Measurements from ENCODE around the gene POLR3A. TPM values are rescaled to one million over a fixed set of nuclear protein-coding genes. Genes with fewer than 3 reads are reported as not detected.

Gene POLR3A
- total and polyA plus RNA-seq, 2 of the 13 experiments (the other 11 are each of a cell fraction or from before 2014, with no cell fraction given), result 13.6 to 19.2 TPM

DNA sequence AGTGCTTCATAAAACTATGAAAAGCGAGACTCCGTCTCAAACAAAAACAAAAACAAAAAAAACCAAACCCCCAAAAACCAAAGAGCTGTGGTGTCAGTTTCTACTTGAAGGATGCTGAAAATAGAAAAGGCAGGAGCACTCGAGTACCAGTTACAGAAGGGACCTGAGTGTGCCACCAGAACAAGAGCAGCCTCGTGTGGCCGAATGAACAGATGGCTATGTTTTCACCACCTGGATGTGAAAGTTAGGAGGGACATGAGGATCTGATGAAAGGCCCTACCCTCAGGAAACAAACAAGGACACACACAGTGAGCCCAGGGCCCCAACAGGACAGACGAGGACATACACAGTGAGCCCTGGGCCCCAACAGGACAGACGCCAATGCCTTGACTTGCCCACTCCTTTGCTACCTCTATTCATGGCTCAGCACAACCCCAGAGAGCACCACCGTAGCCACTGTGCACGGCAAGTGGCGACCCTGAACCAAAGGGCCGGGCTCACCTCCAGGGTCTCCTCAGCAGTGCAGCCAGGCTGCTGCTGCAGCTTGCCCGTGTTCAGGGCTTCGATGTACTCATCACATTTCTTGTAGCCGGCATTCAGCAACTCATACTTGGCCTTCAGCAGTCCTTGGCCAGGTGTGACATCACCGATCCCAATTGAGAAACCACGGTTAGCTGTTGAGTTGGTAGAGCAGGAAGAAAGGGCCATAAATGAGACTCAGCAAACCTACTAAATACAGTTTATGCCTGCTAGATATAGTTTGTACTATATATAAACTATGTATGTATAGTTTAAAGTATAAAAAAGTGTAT lies 24.9 kb downstream of the POLR3A start:
- no peak overlapping the region for H2AFZ ChIP-seq (ENCODE audit: low read length)
- H3K4me1 ChIP-seq (ENCODE audit: insufficient read depth, low read length), result no peaks in the 10 kb centered on the region
- H3K4me2 ChIP-seq (ENCODE audit: low read depth, low read length), result no peak overlapping the region
- H3K79me2 ChIP-seq (ENCODE audit: insufficient read depth, low read length), result no peaks in the 10 kb centered on the region
- FAIRE-seq (no peak), DNase-seq (ENCODE audit: low spot score) (no peak), ATAC-seq (peak; percentile 48; the same call in 2 of the 3 replicates)
- H3K9me3 ChIP-seq (ENCODE audit: low read length), result no peaks in the 10 kb centered on the region
- peak; percentile 56 for TF ChIP-seq STAG1 (CRISPR knock-in tag; IDR thresholded peaks at IDR 0.05)
- TF ChIP-seq SMAD3 (CRISPR knock-in tag; IDR thresholded peaks at IDR 0.05), result no peak
- TF ChIP-seq ZNF362 (CRISPR knock-in tag; IDR thresholded peaks at IDR 0.05; ENCODE audit: borderline replicate concordance), result no peak
- TF ChIP-seq ZNF713 (CRISPR knock-in tag; IDR thresholded peaks at IDR 0.05), result no peak
- TF ChIP-seq CTCF (CRISPR knock-in tag; IDR thresholded peaks at IDR 0.05), result peak; percentile 36
- H4K20me1 ChIP-seq (ENCODE audit: insufficient read depth, low read length), result no peaks in the 10 kb centered on the region
- no peak overlapping the region for H3K4me3 ChIP-seq (replicated peaks in 1 of 3; ENCODE audit: insufficient read depth in 1 of 3, low read depth in 2 of 3, low read length in 3 of 3)
- BruUV-seq (replicated peaks), result no TSS peak
- no peaks in the 10 kb centered on the region for H3K27me3 ChIP-seq (ENCODE audit: control insufficient read depth in 1 of 2, insufficient read depth in 2 of 2, low read length in 2 of 2)
- H3K9ac ChIP-seq (ENCODE audit: insufficient read depth, low read depth, low read length), result no peak overlapping the region
- no peak overlapping the region for H3K27ac ChIP-seq (ENCODE audit: extremely low read length, insufficient read depth, low read length)
- POLR2A ChIA-PET, result no interaction called here
- CTCF ChIA-PET (ENCODE audit: low intra/inter-chr PET ratio, low total read pairs), result no interaction called here
- peaks cover 19 to 85% of the 10 kb centered on the region in 2 experiments for H3K36me3 ChIP-seq (replicated peaks in 1 of 2; ENCODE audit: control insufficient read depth in 1 of 2, insufficient read depth in 2 of 2, low read length in 2 of 2)
- WGBS (ENCODE audit: low lambda C conversion rate), result 95% methylated on average over 9 of the region's 16 CpGs
- in situ Hi-C loops (cut with HindIII; ENCODE audit: extremely low pct_ligation_motif_present, low pct_unique_long_range_greater_than_20kb), result no loop called here
- intact Hi-C loops (cut with micrococcal nuclease; ENCODE audit: unreplicated experiment), result no loop called here
